Activated T-cell treated with anti-CD3 and anti-CD28 coated beads for 24 hours (primary cell): ENCODE results near the gene DERL2.

Experiments
- DNase-seq: peaks from one replicate; pipeline ENCODE4 v3.0.0-alpha.2; 2020; ENCODE audit warnings: low read depth

Gene DERL2

GRCh38 chr17:5500589-5501391, 14.8 kb upstream of the DERL2 start:
- peak; percentile 59 for DNase-seq

GRCh38 chr17:5500247-5500588, 14.2 kb upstream of the DERL2 start:
- no peak for DNase-seq

- DNase-seq, result no peak
Observed at GRCh38 chr17:5499476-5500231, 13.7 kb upstream of the DERL2 start.

GRCh38 chr17:5492970-5493369, 7.0 kb upstream of the DERL2 start:
- no peak for DNase-seq

- DNase-seq, result no peak
Observed at GRCh38 chr17:5488752-5489151, 2.8 kb upstream of the DERL2 start.

- DNase-seq, result peak; percentile 96
Observed at GRCh38 chr17:5486206-5487124, 487 bp upstream of the DERL2 start, which contains the start of gene MIS12. TSS of gene MIS12 (plus strand) at chr17:5486566. CDS start at chr17:5488863, 2,297 bp downstream.

- no peak for DNase-seq
Observed at GRCh38 chr17:5481451-5481850, 4.5 kb downstream of the DERL2 start.

- DNase-seq, result no peak
Observed at GRCh38 chr17:5480962-5481361, 5.0 kb downstream of the DERL2 start.

GRCh38 chr17:5478992-5479391, 7.0 kb downstream of the DERL2 start:
- DNase-seq, result no peak

- no peak for DNase-seq
Observed at GRCh38 chr17:5473906-5474305, 12.1 kb downstream of the DERL2 start.

GRCh38 chr17:5472511-5472910, 13.5 kb downstream of the DERL2 start:
- no peak for DNase-seq

GRCh38 chr17:5468075-5468473, 17.9 kb downstream of the DERL2 start:
- DNase-seq, result no peak

GRCh38 chr17:5467416-5467815, 18.6 kb downstream of the DERL2 start:
- no peak for DNase-seq

- DNase-seq, result no peak
Observed at GRCh38 chr17:5466295-5466694, 19.7 kb downstream of the DERL2 start.

GRCh38 chr17:5464717-5465507, 21.1 kb downstream of the DERL2 start:
- no peak for DNase-seq

- no peak for DNase-seq
Observed at GRCh38 chr17:5446786-5447185, 39.2 kb downstream of the DERL2 start.

- DNase-seq, result no peak
Observed at GRCh38 chr17:5444209-5444608, 41.8 kb downstream of the DERL2 start.

- DNase-seq, result no peak
Observed at GRCh38 chr17:5443728-5444127, 42.2 kb downstream of the DERL2 start.

GRCh38 chr17:5439446-5439764, 46.6 kb downstream of the DERL2 start:
- DNase-seq, result no peak

GRCh38 chr17:5438716-5439445, 47.1 kb downstream of the DERL2 start, which contains the start of gene C1QBP:
TSS of gene C1QBP (minus strand) at chr17:5439155. CDS start at chr17:5439073, 82 bp downstream.
- peak; percentile 87 for DNase-seq
